Skin of body (tissue), 3 donors: ENCODE results near the gene CFC1B. TPM values are rescaled to one million over a fixed set of nuclear protein-coding genes. Genes with fewer than 3 reads are reported as not detected.
"Not testable (repeated sequence)": the region's sequence is repeated elsewhere in the genome, so short reads cannot be mapped to it uniquely, and the experiment has no call there.

Experiments used
- DNase-seq: peaks from one replicate; lab custom pipeline; 2025; lab: John Stamatoyannopoulos, UW
- small RNA-seq: library from RNA; depleted of rRNA; stranded (forward); fragments of <200 nt; gene quantifications from one replicate; pipeline ENCODE3, GENCODE V24; 2014; ENCODE audit warnings: low replicate concordance
- total RNA-seq: library from RNA; depleted of rRNA; stranded (reverse); fragments of >200 nt; gene quantifications from one replicate; pipeline ENCODE4 v1.2.3, GENCODE V29; 2014

Gene CFC1B
- total RNA-seq, 1 donor from 2014 or later = not detected

DNA sequence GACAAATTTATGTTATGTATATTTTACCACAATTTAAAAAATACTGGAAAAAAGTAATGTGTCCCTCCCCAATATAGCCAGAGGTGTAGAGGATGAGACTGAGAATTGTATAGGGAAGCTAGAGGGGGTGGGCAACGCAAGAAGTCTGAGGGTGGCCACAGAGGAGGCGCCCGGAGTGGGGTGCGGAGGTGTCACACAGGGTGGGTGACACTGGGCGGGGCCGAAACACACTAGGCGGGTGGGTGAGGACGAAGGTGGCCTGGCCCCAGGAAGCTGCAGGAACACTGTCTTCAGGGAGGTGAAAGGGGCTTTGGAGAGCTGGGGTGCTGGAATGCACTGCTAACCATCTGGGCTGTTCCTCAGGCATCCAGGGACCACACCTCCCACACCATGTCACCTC lies 35.4 kb downstream of the CFC1B start:
- not testable (repeated sequence) for DNase-seq

DNA sequence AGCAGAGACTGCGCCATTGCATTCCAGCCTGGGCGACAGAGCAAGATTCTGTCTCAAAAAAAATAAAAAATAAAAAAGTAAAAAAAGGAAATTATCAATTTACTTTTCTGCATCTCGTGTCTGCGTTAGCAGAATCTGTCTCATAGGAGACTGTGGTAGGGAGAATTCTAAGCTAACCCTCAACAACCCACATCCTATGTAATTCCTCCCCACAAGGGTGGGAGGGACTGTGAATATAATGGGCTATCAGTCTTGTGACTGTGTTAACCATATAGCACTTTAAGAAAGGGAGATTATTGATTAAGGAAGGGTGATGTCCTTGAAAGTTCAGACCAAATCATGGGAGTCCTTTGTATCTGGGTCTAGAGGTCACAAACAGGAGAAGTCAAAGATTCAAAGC lies 45.1 kb downstream of the CFC1B start:
- DNase-seq = not testable (repeated sequence)

GRCh38 chr2:130571929-130572328 lies 50.9 kb downstream of the CFC1B start:
- not testable (repeated sequence) for DNase-seq

GRCh38 chr2:130574230-130574629 lies 53.2 kb downstream of the CFC1B start:
- not testable (repeated sequence) for DNase-seq

DNA sequence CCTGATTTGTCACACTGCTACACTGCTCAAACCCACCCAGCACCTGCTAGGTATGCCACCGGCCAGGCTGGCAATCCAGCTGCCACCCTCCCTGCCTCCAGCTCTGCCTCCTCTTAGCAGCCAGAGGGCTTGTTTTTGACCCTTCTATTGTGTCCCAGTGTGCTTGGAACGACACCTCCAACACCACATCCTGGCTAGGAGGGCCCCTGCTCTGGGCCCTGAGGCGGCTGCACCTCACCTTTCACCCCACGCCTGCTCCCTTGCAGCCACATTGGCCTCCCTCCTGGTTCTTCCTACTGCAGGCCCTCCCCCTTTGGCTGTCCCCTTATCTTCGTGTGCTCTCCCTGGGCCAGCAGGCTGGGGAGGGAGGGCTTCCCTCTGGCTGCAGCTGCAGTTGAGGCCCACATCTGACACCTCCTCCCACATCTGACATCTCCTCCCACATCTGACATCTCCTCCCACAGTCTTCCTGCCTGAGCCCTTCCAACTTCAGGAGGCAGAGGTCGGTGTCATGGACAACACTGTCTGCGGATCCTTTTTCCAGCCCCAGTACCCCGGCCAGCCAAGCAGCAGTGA lies 55.3 kb downstream of the CFC1B start:
- not testable (repeated sequence) for DNase-seq

- not testable (repeated sequence) for DNase-seq
These were observed 56.5 kb downstream of the CFC1B start for GRCh38 chr2:130577559-130577958.

Small RNA genes within 50 kb of the gene (small RNA-seq; reads per million reads assigned to genes)
- gene RF00017 (not detected), gene RNU6-473P (not detected)

Other genes starting within 250 kb of the CFC1B start
- 33.0 TPM for gene IMP4, start 178.3 kb upstream of the CFC1B start, total RNA-seq
- gene PTPN18, start 165.2 kb upstream of the CFC1B start, total RNA-seq = 12.9 TPM
- gene POTEI, start 11.9 kb upstream of the CFC1B start, total RNA-seq = 0.10 TPM
- not detected for gene CFC1, start 78.4 kb downstream of the CFC1B start, total RNA-seq
- 0.10 TPM for gene POTEJ, start 90.2 kb downstream of the CFC1B start, total RNA-seq
- not detected for gene GPR148, start 207.8 kb downstream of the CFC1B start, total RNA-seq
- gene AMER3, start 234.3 kb downstream of the CFC1B start, total RNA-seq = under 0.01 TPM